Mesothelial cell of epicardium (in vitro differentiated cells): ENCODE measurements around the gene SLC16A8. TPM values are rescaled to one million over a fixed set of nuclear protein-coding genes. Genes with fewer than 3 reads are reported as not detected.
"Not testable (repeated sequence)": the region's sequence is repeated elsewhere in the genome, so short reads cannot be mapped to it uniquely, and the experiment has no call there.

Experiments used
- DNase-seq, 2 experiments: peaks; one replicate each; pipeline ENCODE4 v3.0.0; 2021; ENCODE audit warnings: low spot score in 2 of 2; ENCODE audit not compliant: unreplicated experiment in 2 of 2
- H3K27ac Mint-ChIP-seq: 2 replicates; pipeline ENCODE4 v1.8.0; 2021; ENCODE audit warnings: mixed read lengths
- H3K27me3 Mint-ChIP-seq: 2 replicates; pipeline ENCODE4 v1.8.0; 2021; ENCODE audit warnings: low read depth, mixed read lengths
- H3K36me3 Mint-ChIP-seq: 2 replicates; pipeline ENCODE4 v1.8.0; 2021; ENCODE audit warnings: mixed read lengths
- H3K4me1 Mint-ChIP-seq: 2 replicates; pipeline ENCODE4 v1.8.0; 2021; ENCODE audit warnings: mixed read lengths
- H3K4me3 Mint-ChIP-seq: 2 replicates; pipeline ENCODE4 v1.8.0; 2021; ENCODE audit warnings: mild to moderate bottlenecking, moderate library complexity, mixed read lengths
- H3K9me3 Mint-ChIP-seq: 2 replicates; pipeline ENCODE4 v1.8.0; 2021; ENCODE audit warnings: mixed read lengths
- CTCF ChIP-seq: fragments of 200-600 bp; sonication (generic); IDR thresholded peaks from one replicate; pipeline ENCODE4 v1.5.0; 2021; ENCODE audit warnings: antibody characterized with exemption; ENCODE audit not compliant: unreplicated experiment
- total RNA-seq: library from RNA; stranded (reverse); gene quantifications from 3 replicates; pipeline ENCODE4 v1.2.1, GENCODE V29; 2021

The SLC16A8 gene
- total RNA-seq, 1 donor from 2014 or later: 0.60 TPM

- Mint-ChIP-seq H3K9me3 (no peaks in the 10 kb centered on the region), H3K36me3 (no peaks in the 10 kb centered on the region), H3K4me1 (peaks cover 3% of the 10 kb centered on the region), H3K4me3 (no peak overlapping the region), H3K27ac (no peak overlapping the region), H3K27me3 (peaks cover 8% of the 10 kb centered on the region)
- no peak for DNase-seq
- no peak for TF ChIP-seq CTCF
Measured at GRCh38 chr22:38081941-38082828, 1.8 kb downstream of the SLC16A8 start.

- no peaks in the 10 kb centered on the region for H3K9me3 Mint-ChIP-seq
- no peaks in the 10 kb centered on the region for H3K36me3 Mint-ChIP-seq
- H3K4me3 Mint-ChIP-seq: no peak overlapping the region
- peaks cover 3% of the 10 kb centered on the region for H3K4me1 Mint-ChIP-seq
- H3K27me3 Mint-ChIP-seq: peaks cover 8% of the 10 kb centered on the region
- DNase-seq: no peak
- TF ChIP-seq CTCF: no peak
- no peak overlapping the region for H3K27ac Mint-ChIP-seq
Measured at GRCh38 chr22:38081636-38081940, 2.4 kb downstream of the SLC16A8 start.

GRCh38 chr22:38080850-38081635 lies 2.9 kb downstream of the SLC16A8 start:
- Mint-ChIP-seq H3K4me3 (no peak overlapping the region), H3K4me1 (peaks cover 3% of the 10 kb centered on the region), H3K9me3 (no peaks in the 10 kb centered on the region), H3K27ac (no peak overlapping the region), H3K27me3 (peaks cover 8% of the 10 kb centered on the region), H3K36me3 (no peaks in the 10 kb centered on the region)
- DNase-seq: no peak
- TF ChIP-seq CTCF: no peak

GRCh38 chr22:38080474-38080849 lies 3.5 kb downstream of the SLC16A8 start:
- no peak overlapping the region for H3K27ac Mint-ChIP-seq
- no peak overlapping the region for H3K4me3 Mint-ChIP-seq
- peaks cover 8% of the 10 kb centered on the region for H3K27me3 Mint-ChIP-seq
- H3K36me3 Mint-ChIP-seq: no peaks in the 10 kb centered on the region
- H3K4me1 Mint-ChIP-seq: peaks cover 3% of the 10 kb centered on the region
- H3K9me3 Mint-ChIP-seq: no peaks in the 10 kb centered on the region
- no peak for DNase-seq
- TF ChIP-seq CTCF: no peak

GRCh38 chr22:38079804-38080203 lies 4.2 kb downstream of the SLC16A8 start:
- Mint-ChIP-seq H3K36me3 (no peaks in the 10 kb centered on the region), H3K27ac (no peak overlapping the region), H3K9me3 (no peaks in the 10 kb centered on the region), H3K4me3 (no peak overlapping the region), H3K4me1 (peaks cover 3% of the 10 kb centered on the region), H3K27me3 (peaks cover 8% of the 10 kb centered on the region)
- TF ChIP-seq CTCF: no peak
- DNase-seq: no peak

GRCh38 chr22:38079208-38079607 lies 4.8 kb downstream of the SLC16A8 start:
- not testable (repeated sequence) for H3K27ac Mint-ChIP-seq, H3K36me3 Mint-ChIP-seq, H3K9me3 Mint-ChIP-seq, DNase-seq, H3K4me1 Mint-ChIP-seq, H3K27me3 Mint-ChIP-seq, H3K4me3 Mint-ChIP-seq
